Measurements from ENCODE around the gene ADGRF5. TPM values are rescaled to one million over a fixed set of nuclear protein-coding genes. Genes with fewer than 3 reads are reported as not detected.
"Not testable (repeated sequence)": the region's sequence is repeated elsewhere in the genome, so short reads cannot be mapped to it uniquely, and the experiment has no call there.

ADGRF5 gene
- total RNA-seq, 1 donor from 2014 or later, result 0.06 TPM

DNA sequence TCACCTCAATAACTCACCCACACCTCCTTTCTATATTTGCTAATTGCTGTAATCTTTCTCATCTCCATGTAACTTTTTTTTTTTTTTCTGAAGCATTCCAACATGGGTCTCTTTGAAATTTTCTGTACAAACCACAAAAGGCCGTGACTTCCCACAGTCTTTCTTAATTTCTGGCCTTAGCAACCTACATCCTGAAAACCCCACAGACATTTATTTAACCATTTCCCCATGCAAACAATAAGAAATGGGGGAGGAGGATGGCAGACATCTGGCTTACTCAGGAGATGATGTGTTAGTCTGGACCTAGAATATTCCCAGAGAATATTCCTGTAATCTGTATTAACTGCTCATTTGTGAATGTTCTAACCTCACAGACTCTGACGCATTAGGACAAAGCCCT lies 70.9 kb downstream of the ADGRF5 start:
- DNase-seq (ENCODE audit: low read depth), result no peak
- no peak overlapping the region for H3K4me3 ChIP-seq (ENCODE audit: low read depth, low read length)
- TF ChIP-seq, protein P1, sequence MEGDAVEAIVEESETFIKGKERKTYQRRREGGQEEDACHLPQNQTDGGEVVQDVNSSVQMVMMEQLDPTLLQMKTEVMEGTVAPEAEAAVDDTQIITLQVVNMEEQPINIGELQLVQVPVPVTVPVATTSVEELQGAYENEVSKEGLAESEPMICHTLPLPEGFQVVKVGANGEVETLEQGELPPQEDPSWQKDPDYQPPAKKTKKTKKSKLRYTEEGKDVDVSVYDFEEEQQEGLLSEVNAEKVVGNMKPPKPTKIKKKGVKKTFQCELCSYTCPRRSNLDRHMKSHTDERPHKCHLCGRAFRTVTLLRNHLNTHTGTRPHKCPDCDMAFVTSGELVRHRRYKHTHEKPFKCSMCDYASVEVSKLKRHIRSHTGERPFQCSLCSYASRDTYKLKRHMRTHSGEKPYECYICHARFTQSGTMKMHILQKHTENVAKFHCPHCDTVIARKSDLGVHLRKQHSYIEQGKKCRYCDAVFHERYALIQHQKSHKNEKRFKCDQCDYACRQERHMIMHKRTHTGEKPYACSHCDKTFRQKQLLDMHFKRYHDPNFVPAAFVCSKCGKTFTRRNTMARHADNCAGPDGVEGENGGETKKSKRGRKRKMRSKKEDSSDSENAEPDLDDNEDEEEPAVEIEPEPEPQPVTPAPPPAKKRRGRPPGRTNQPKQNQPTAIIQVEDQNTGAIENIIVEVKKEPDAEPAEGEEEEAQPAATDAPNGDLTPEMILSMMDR (conservative IDR thresholded peaks at IDR 0.05; ENCODE audit: low read depth, low read length), result no peak

DNA sequence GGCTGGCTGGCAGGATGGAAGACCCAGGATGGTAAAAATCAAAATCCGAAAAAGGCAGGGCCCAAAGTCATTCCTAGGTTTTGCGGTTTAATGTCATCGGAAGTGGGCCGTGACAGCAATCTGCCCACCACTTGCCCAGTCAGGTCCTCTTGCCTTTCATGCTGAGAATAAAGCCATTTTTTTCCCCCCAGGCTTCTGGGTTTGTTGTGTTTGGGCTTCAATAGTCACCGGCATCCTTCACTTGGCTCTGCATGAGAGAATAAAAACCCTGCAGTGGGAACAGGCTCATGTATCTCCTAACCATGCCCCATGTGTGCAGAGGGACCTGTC lies 72.4 kb downstream of the ADGRF5 start:
- TF ChIP-seq, protein P1 (conservative IDR thresholded peaks at IDR 0.05; ENCODE audit: low read depth, low read length), result no peak
- no peak for DNase-seq (ENCODE audit: low read depth)
- no peak overlapping the region for H3K4me3 ChIP-seq (ENCODE audit: low read depth, low read length)

DNA sequence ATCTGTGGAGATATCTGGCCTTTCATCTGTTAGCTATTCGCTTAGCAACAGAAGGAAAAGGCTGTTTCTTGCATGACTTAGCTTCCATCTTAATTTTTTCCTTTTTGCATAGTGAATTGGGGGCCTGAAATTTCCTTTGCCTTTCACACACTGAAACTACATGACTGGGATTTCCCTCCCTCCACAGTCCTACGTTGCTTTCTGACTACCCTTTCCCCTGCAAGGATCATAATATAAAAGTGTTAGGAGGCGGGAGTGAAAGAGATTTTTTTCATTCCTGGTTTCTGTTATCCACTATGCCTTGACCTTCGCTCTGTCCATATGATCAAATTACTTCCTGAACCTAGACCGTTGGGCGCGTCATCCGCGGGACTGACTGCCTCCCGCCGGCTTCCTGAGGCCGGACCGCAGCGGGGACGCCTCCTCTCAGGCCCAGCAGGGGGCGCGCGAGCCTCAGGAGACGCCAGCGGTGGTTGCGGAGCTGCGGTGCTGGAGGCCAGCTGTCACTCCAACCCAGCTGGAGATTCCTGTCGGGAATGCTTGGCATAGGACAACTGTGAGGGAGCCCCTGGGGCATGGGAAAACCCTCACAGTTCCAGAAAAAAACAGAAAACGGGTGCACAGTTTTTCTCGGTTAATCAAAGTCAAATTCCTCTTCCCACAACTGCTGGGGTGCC lies 72.9 kb downstream of the ADGRF5 start:
- DNase-seq (ENCODE audit: low read depth), result no peak
- TF ChIP-seq, protein P1 (conservative IDR thresholded peaks at IDR 0.05; ENCODE audit: low read depth, low read length), result peak; percentile 88
- peak overlapping the region; percentile 29 for H3K4me3 ChIP-seq (ENCODE audit: low read depth, low read length)

DNA sequence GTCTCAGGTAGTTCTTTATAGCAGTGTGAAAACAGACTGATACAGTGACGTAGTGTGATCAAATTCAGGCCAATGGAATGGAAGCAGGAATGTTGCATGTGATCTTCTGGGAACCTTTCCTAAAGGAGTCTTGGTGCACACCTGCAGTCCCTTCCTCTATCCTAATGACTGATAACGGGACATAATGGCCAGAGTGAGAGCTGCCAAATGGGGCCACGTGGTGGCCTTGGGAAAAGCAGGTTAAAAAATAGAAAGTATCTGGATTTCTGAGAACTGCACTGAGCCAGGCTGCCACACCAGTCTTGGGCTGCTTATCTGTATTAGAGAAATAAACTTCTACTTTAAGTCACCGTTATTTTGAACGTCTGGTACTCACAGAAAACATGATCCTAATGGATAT lies 76.6 kb downstream of the ADGRF5 start:
- DNase-seq (ENCODE audit: low read depth), result no peak

DNA sequence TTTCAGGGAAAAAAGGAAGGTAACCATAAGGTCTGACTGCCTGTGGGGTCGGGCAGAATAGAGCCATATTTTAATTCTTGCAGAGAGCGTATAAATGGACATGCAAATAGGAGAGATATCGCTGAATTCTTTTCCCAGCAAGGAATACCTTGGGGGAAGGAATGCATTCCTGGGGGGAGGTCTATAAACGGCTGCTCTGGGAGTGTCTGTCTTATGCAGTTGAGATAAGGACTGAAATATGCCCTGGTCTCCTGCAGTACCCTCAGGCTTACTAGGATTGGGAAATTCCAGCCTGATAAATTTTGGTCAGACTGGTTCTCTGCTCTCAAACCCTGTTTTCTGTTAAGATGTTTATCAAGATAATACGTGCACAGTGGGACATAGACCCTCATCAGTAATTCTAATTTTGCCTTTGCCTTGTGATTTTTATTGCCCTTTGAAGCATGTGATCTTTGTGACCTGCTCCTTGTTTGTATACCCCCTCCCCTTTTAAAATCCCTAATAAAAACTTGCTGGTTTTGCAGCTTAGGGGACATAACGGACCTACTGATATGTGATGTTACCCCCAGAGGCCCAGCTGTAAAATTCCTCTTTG lies 79.4 kb downstream of the ADGRF5 start:
- DNase-seq (ENCODE audit: low read depth); H3K4me3 ChIP-seq (ENCODE audit: low read depth, low read length): not testable (repeated sequence)

More for the DNA sequence above, 76.6 kb downstream of the ADGRF5 start:
- H3K4me3 ChIP-seq (ENCODE audit: low read depth, low read length), result no peak overlapping the region
- TF ChIP-seq, protein P1 (conservative IDR thresholded peaks at IDR 0.05; ENCODE audit: low read depth, low read length), result no peak

DNA sequence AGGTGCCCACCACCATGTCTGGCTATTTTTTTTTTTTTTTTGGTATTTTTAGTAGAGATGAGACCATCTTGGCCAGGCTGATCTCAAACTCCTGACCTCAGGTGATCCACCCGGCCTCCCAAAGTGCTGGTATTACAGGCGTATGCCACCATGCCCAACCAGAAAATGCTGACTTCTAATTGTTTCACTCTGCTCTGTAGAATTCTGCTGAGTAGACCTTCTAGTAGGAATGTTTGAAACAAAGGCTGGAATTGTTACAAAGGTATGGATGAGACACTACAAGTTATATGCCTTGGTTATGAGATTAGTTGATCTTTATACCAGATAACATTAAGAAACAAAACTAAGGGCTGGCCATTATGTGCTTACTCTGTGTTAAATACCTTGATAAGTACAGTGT lies 83.7 kb downstream of the ADGRF5 start:
- DNase-seq (ENCODE audit: low read depth), result no peak
- TF ChIP-seq, protein P1 (conservative IDR thresholded peaks at IDR 0.05; ENCODE audit: low read depth, low read length), result no peak
- H3K4me3 ChIP-seq (ENCODE audit: low read depth, low read length), result no peak overlapping the region

DNA sequence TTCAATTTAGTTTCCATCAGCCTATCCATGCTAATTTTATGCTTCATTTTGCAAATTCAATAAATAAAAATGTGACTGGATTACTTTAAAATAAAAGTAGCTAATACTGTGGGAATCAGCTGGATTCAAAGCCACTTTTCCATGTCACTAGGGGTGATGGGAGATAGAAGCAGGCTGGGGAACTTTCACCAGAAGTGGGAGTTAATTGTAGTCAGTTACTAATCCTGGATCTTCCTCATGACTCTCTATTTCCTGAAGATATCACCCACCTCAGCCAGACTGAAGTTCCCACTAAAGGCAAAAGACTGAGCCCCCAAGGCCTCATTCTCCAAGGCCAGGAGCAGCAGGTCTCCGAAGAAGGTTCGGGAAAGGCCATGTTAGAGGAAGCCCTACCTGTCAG lies 86.7 kb downstream of the ADGRF5 start:
- DNase-seq (ENCODE audit: low read depth), result not testable (repeated sequence)

DNA sequence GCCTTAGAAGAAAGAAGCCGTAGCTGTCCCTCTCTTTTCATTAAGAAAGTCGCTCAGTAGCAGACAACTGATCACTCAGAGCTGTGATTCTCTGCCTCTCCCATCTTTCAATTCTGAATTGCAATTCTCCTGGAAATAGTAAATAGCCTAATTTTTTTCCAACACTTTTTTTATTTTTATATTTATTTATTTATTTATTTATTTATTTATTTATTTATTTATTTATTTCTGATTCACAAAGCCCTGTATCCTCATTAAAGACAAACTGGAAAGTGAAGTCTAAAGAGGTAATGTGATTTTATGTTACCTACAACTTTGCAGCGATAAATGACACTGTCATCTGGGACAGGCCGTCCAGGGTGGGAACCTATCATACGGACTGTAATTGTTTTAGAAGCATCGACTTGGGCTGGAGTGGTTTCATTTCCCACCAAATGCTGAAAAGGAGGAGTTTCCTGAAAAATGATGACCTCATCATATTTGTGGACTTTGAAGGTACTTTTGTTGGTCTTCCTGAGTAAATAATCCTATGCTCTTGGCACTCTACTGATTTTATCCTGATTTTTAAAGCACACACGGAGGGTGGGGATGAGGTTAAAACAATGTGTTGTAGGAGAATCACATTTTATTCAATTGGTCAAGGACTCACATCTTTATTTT lies 87.4 kb downstream of the ADGRF5 start:
- not testable (repeated sequence) for DNase-seq (ENCODE audit: low read depth); H3K4me3 ChIP-seq (ENCODE audit: low read depth, low read length)

More for the DNA sequence above, 86.7 kb downstream of the ADGRF5 start:
- not testable (repeated sequence) for H3K4me3 ChIP-seq (ENCODE audit: low read depth, low read length)

Measured in epithelial cell of proximal tubule (primary cell).